ENCODE results near the gene ADIPOR2.

The ADIPOR2 gene

DNA sequence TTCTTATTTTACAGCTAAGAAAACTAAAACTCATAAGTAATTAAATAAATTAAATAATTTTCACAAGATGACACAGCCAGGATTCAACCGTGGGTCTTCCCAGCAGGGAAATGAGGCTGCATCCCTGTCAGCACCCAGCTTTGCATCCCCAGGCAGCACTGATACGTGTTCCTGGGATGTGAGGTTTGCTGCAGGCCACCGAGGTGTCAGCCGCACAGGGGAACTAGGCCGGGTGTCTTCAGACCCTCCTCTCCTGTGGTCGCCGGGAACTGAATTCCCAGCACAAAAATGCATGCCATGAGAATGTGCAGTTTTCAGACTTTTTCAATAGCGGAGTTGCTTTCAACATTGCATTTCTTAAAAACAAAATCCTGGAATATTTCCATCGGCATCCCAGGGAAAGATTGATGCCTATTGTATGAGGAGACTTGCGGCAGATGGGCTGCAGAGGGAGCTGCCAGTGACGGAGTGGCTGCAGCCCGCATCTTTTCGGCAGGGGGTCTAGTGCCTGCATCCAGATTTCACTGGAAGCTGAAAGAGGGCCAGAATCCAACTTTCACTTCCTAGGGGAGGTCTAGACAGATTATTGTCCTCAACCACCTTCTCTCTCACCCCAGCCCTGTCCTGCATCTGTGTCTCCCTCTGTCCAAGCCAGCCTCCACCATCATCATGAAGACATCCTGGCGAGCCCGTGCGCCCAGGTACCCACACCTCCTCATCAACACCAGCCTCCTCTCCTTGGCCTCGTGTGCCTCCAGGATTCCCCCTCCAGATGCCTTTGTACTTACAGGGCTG, 142.1 kb downstream of the ADIPOR2 start:
- DNase-seq (ENCODE audit: low spot score): no peak

DNA sequence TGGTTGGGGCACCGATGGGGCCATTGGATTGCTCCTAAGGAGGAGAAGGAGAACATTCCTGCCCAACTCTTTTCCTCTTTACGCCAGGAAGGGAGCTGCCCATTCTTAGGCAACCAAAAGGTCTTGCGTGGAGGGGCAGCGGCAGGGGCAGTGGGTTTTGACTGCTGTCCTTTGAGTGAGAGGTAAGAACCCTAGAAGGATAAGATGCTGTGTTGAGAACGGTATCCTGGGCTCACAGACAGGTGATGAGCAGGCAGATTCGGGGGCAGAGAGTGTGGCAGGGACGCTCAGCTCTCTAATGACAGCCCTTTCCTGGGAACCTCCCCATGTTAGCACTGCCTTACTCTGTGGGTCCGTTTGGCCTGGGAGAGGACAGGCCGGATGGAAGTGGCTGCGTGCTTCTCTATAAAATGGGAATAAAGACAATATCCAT, 142.7 kb downstream of the ADIPOR2 start:
- no peak for DNase-seq (ENCODE audit: low spot score)

DNA sequence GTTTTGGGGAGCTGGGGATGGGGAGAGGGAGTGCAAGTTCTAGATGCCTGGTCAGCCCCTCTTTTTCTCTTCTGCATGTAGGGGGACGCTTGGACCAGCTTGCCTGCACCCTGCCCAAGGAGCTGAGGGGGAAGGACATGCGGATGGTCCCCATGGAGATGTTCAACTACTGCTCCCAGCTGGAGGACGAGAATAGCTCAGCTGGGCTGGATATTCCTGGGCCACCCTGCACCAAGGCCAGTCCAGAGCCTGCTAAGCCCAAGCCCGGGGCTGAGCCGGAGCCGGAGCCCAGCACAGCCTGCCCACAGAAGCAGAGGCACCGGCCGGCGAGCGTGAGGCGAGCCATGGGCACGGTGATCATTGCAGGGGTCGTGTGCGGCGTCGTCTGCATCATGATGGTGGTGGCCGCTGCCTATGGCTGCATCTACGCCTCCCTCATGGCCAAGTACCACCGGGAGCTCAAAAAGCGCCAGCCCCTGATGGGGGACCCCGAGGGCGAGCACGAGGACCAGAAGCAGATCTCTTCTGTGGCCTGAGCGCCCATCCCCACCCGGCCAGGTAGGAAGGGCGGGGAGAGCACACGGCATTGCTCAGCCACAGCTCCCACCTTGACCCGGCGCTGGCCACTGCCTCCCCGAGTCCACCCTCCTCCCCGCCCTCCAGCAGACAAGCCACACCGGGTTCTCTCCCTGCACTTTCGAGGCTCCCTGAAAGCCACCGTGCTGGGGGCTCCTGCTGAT, 143.5 kb downstream of the ADIPOR2 start:
- no peak for DNase-seq (ENCODE audit: low spot score)

GRCh38 chr12:1835211-1836131, 144.6 kb downstream of the ADIPOR2 start:
- DNase-seq (ENCODE audit: low spot score): no peak

DNA sequence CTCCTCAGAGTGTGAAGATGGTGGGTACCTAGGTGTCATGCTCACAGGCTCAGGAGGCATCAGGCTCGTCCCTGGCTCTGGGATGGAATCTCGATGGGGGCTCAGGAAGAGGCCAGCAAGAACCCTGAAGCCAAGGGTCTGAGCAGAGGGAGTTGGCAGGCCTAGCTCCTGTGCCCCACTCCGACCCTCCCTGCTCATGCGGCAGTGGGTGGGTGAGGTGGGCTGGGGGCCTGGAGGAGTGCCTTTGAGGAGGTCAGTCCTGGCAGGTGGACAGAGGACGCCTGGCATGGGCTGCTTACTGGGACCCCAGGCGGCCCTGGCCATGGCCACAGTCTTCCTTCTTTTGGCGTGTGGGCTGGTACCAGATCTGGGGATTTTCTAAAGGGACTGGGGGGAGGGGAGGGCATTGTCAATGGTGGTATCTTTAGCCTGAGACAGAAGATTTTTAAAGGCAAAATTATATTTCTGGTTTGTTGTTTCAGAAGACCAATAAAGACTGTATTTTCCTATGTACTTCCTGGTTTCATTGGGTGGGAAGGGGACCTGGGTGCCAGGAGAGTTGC, 145.5 kb downstream of the ADIPOR2 start:
- no peak for DNase-seq (ENCODE audit: low spot score)

- no peak for DNase-seq (ENCODE audit: low spot score)
Observed at GRCh38 chr12:1836854-1837421, 146.1 kb downstream of the ADIPOR2 start.

- peak; percentile 51 for DNase-seq (ENCODE audit: low spot score)
Observed at GRCh38 chr12:1837541-1838204, 146.8 kb downstream of the ADIPOR2 start.

Measured in AG08396 (cell line).